OCI-LY1 (cell line): ENCODE measurements around the gene RGS8.

Experiments used
- H2AFZ ChIP-seq: fragments of 200-600 bp; sonication (generic), shearing (Covaris generic); 2 replicates; pipeline ENCODE4 v1.6.0; 2014; ENCODE audit warnings: antibody characterized with exemption, mild to moderate bottlenecking, low read length
- H3F3A ChIP-seq: fragments of 200-600 bp; sonication (generic), shearing (Covaris generic); 2 replicates; pipeline ENCODE4 v1.6.0; 2014; ENCODE audit warnings: mild to moderate bottlenecking, antibody characterized with exemption, low read length, moderate library complexity; ENCODE audit not compliant: insufficient read depth
- H3K27ac ChIP-seq: fragments of 200-600 bp; sonication (generic); 2 replicates; pipeline ENCODE4 v1.5.1; 2014; ENCODE audit warnings: low read length, mixed run types, mild to moderate bottlenecking, low read depth; ENCODE audit not compliant: poor library complexity, severe bottlenecking
- H3K27me3 ChIP-seq: fragments of 200-600 bp; sonication (generic); 2 replicates; pipeline ENCODE4 v1.6.0; 2014; ENCODE audit warnings: antibody characterized with exemption, mild to moderate bottlenecking, low read length, moderate library complexity; ENCODE audit not compliant: insufficient read depth
- H3K36me3 ChIP-seq: fragments of 200-600 bp; sonication (generic); 2 replicates; pipeline ENCODE4 v1.6.1; 2014; ENCODE audit warnings: mild to moderate bottlenecking, antibody characterized with exemption, low read length, moderate library complexity, mixed read lengths; ENCODE audit not compliant: insufficient read depth
- H3K4me1 ChIP-seq: fragments of 200-600 bp; sonication (generic); 2 replicates; pipeline ENCODE4 v1.5.1; 2014; ENCODE audit warnings: mild to moderate bottlenecking, low read length, moderate library complexity; ENCODE audit not compliant: insufficient read depth, severe bottlenecking
- H3K4me2 ChIP-seq: fragments of 200-600 bp; sonication (generic), shearing (Covaris generic); 2 replicates; pipeline ENCODE4 v1.6.1; 2014; ENCODE audit warnings: low read length
- H3K4me3 ChIP-seq: fragments of 200-600 bp; sonication (generic); 2 replicates; pipeline ENCODE4 v1.5.1; 2014; ENCODE audit warnings: low read length, low read depth, mild to moderate bottlenecking, mixed read lengths; ENCODE audit not compliant: poor library complexity, severe bottlenecking
- H3K79me2 ChIP-seq: fragments of 200-600 bp; shearing (Covaris generic); 2 replicates; pipeline ENCODE4 v1.6.1; 2016; ENCODE audit warnings: mixed run types, low read length, mixed read lengths; ENCODE audit not compliant: insufficient read depth
- H3K9ac ChIP-seq: fragments of 200-600 bp; sonication (generic), shearing (Covaris generic); 2 replicates; pipeline ENCODE4 v1.6.1; 2014; ENCODE audit warnings: mild to moderate bottlenecking, low read length, mixed read lengths
- H3K9me2 ChIP-seq: fragments of 200-600 bp; sonication (generic), shearing (Covaris generic); 2 replicates; pipeline ENCODE4 v1.6.1; 2014; ENCODE audit warnings: low read depth, mild to moderate bottlenecking, low read length, mixed read lengths
- H3K9me3 ChIP-seq: fragments of 200-600 bp; shearing (Covaris generic); 2 replicates; pipeline ENCODE4 v1.6.1; 2014; ENCODE audit warnings: low read length, mixed read lengths
- H4K20me1 ChIP-seq: fragments of 200-600 bp; sonication (generic), shearing (Covaris generic); 2 replicates; pipeline ENCODE4 v1.6.0; 2016; ENCODE audit warnings: mild to moderate bottlenecking, low read length; ENCODE audit not compliant: insufficient read depth
- CTCF ChIP-seq: fragments of 200-600 bp; sonication (generic), shearing (Covaris generic); IDR thresholded peaks from 2 replicates; pipeline ENCODE4 v1.5.1; 2017; ENCODE audit warnings: mild to moderate bottlenecking, antibody characterized with exemption, low read length, moderate library complexity, mixed read lengths
- EZH2 ChIP-seq: fragments of 200-600 bp; sonication (generic), shearing (Covaris generic); IDR thresholded peaks from 2 replicates; pipeline ENCODE4 v1.8.0; 2017; ENCODE audit warnings: borderline replicate concordance, mixed run types, mild to moderate bottlenecking, antibody characterized with exemption, low read length, moderate library complexity, mixed read lengths

The RGS8 gene

DNA sequence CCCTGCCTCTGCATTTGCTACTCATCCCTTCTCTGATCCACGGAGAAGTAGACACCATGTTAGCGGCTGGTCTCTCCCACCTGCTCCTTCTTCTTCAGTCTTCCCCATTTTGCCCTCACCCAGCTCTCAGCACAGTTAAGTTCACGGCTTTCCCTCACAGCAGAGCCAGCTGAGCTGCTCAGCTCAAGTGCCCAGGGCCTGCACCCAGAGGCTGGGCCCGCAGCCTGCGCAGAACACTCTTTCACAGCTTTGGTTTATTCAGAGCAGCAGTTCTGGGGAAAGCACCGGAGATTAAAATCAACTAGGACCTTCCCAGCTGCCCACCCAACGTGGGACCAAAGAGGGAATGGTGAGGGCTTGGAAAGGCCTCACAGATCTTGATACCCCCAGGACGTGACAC, 41.9 kb downstream of the RGS8 start:
- Histone ChIP-seq H4K20me1 (no peaks in the 10 kb centered on the region), H3F3A (no peaks in the 10 kb centered on the region), H3K36me3 (no peaks in the 10 kb centered on the region), H3K9me2 (no peaks in the 10 kb centered on the region), H3K9ac (no peak overlapping the region), H3K27ac (no peak overlapping the region), H3K4me1 (peaks cover 9% of the 10 kb centered on the region), H2AFZ (no peak overlapping the region), H3K4me3 (no peak overlapping the region), H3K4me2 (no peak overlapping the region), H3K79me2 (no peaks in the 10 kb centered on the region), H3K9me3 (no peaks in the 10 kb centered on the region), H3K27me3 (no peaks in the 10 kb centered on the region)
- no peak for TF ChIP-seq EZH2
- no peak for TF ChIP-seq CTCF

GRCh38 chr1:182641561-182641960, 42.8 kb downstream of the RGS8 start:
- Histone ChIP-seq H2AFZ (no peak overlapping the region), H3K9me2 (no peaks in the 10 kb centered on the region), H3F3A (no peaks in the 10 kb centered on the region), H3K9ac (no peak overlapping the region), H3K4me2 (no peak overlapping the region), H3K4me1 (peaks cover 9% of the 10 kb centered on the region), H3K27me3 (no peaks in the 10 kb centered on the region), H4K20me1 (no peaks in the 10 kb centered on the region), H3K27ac (no peak overlapping the region), H3K9me3 (no peaks in the 10 kb centered on the region), H3K36me3 (no peaks in the 10 kb centered on the region), H3K4me3 (no peak overlapping the region), H3K79me2 (no peaks in the 10 kb centered on the region)
- TF ChIP-seq EZH2 (no peak), CTCF (no peak)

GRCh38 chr1:182639330-182639729, 45.1 kb downstream of the RGS8 start:
- Histone ChIP-seq H3K4me1 (peaks cover 18% of the 10 kb centered on the region), H3K27me3 (no peaks in the 10 kb centered on the region), H3K36me3 (no peaks in the 10 kb centered on the region), H3K9me3 (no peaks in the 10 kb centered on the region), H3K4me3 (no peak overlapping the region), H3F3A (no peaks in the 10 kb centered on the region), H3K27ac (no peak overlapping the region), H3K4me2 (no peak overlapping the region), H2AFZ (no peak overlapping the region), H3K79me2 (no peaks in the 10 kb centered on the region), H4K20me1 (no peaks in the 10 kb centered on the region), H3K9me2 (no peaks in the 10 kb centered on the region), H3K9ac (no peak overlapping the region)
- TF ChIP-seq EZH2 (no peak), CTCF (no peak)
